ENCODE measurements around the gene XCL2.
"Not testable (repeated sequence)": the region's sequence is repeated elsewhere in the genome, so short reads cannot be mapped to it uniquely, and the experiment has no call there.

The XCL2 gene

GRCh38 chr1:168554603-168555483 is 11.0 kb upstream of the XCL2 start:
- TF ChIP-seq SPI1 (IDR thresholded peaks at IDR 0.05; ENCODE audit: low read depth, low read length) (no peak), PAX5 (IDR thresholded peaks at IDR 0.05; ENCODE audit: insufficient read depth, low read length, severe bottlenecking) (no peak), POU2F2 (IDR thresholded peaks at IDR 0.05; ENCODE audit: low read depth, low read length) (no peak), POLR2A (IDR thresholded peaks at IDR 0.05; ENCODE audit: low read depth, low read length) (no peak), TAF1 (IDR thresholded peaks at IDR 0.05; ENCODE audit: low read depth, low read length) (no peak), POLR2AphosphoS5 (IDR thresholded peaks at IDR 0.05; ENCODE audit: low read depth, low read length) (no peak)
- FAIRE-seq = peak; percentile 33
- no peak for DNase-seq (ENCODE audit: insufficient read length, low spot score)

- DNase-seq (ENCODE audit: insufficient read length, low spot score) = no peak
Measured at GRCh38 chr1:168553680-168554553, 10.1 kb upstream of the XCL2 start.

GRCh38 chr1:168552961-168553360 is 9.2 kb upstream of the XCL2 start:
- TF ChIP-seq POLR2AphosphoS5 (IDR thresholded peaks at IDR 0.05; ENCODE audit: low read depth, low read length) = no peak
- TF ChIP-seq POLR2A (IDR thresholded peaks at IDR 0.05; ENCODE audit: low read depth, low read length) = no peak
- TF ChIP-seq SPI1 (IDR thresholded peaks at IDR 0.05; ENCODE audit: low read depth, low read length) = no peak
- TF ChIP-seq TAF1 (IDR thresholded peaks at IDR 0.05; ENCODE audit: low read depth, low read length) = no peak
- no peak for TF ChIP-seq POU2F2 (IDR thresholded peaks at IDR 0.05; ENCODE audit: low read depth, low read length)
- TF ChIP-seq PAX5 (IDR thresholded peaks at IDR 0.05; ENCODE audit: insufficient read depth, low read length, severe bottlenecking) = no peak
- FAIRE-seq (no peak), DNase-seq (ENCODE audit: insufficient read length, low spot score) (no peak)

More at GRCh38 chr1:168553680-168554553, 10.1 kb upstream of the XCL2 start:
- peak; percentile 73 for FAIRE-seq
- TF ChIP-seq SPI1 (IDR thresholded peaks at IDR 0.05; ENCODE audit: low read depth, low read length) (peak; percentile 53; the same call in 1 of the 2 replicates), POU2F2 (IDR thresholded peaks at IDR 0.05; ENCODE audit: low read depth, low read length) (no peak)

GRCh38 chr1:168551688-168552087 is 7.9 kb upstream of the XCL2 start:
- DNase-seq (ENCODE audit: insufficient read length, low spot score) (no peak), FAIRE-seq (no peak)
- no peak for TF ChIP-seq POLR2A (IDR thresholded peaks at IDR 0.05; ENCODE audit: low read depth, low read length)
- no peak for TF ChIP-seq TAF1 (IDR thresholded peaks at IDR 0.05; ENCODE audit: low read depth, low read length)
- TF ChIP-seq POLR2AphosphoS5 (IDR thresholded peaks at IDR 0.05; ENCODE audit: low read depth, low read length) = no peak
- TF ChIP-seq SPI1 (IDR thresholded peaks at IDR 0.05; ENCODE audit: low read depth, low read length) = no peak
- TF ChIP-seq PAX5 (IDR thresholded peaks at IDR 0.05; ENCODE audit: insufficient read depth, low read length, severe bottlenecking) = no peak
- TF ChIP-seq POU2F2 (IDR thresholded peaks at IDR 0.05; ENCODE audit: low read depth, low read length) = no peak

- no peak for FAIRE-seq
- DNase-seq (ENCODE audit: insufficient read length, low spot score) = no peak
- TF ChIP-seq SPI1 (IDR thresholded peaks at IDR 0.05; ENCODE audit: low read depth, low read length) = no peak
- no peak for TF ChIP-seq PAX5 (IDR thresholded peaks at IDR 0.05; ENCODE audit: insufficient read depth, low read length, severe bottlenecking)
- TF ChIP-seq POLR2AphosphoS5 (IDR thresholded peaks at IDR 0.05; ENCODE audit: low read depth, low read length) = no peak
- no peak for TF ChIP-seq POU2F2 (IDR thresholded peaks at IDR 0.05; ENCODE audit: low read depth, low read length)
- no peak for TF ChIP-seq TAF1 (IDR thresholded peaks at IDR 0.05; ENCODE audit: low read depth, low read length)
- no peak for TF ChIP-seq POLR2A (IDR thresholded peaks at IDR 0.05; ENCODE audit: low read depth, low read length)
Measured at GRCh38 chr1:168550971-168551370, 7.2 kb upstream of the XCL2 start.

GRCh38 chr1:168546553-168546895 is 2.7 kb upstream of the XCL2 start:
- DNase-seq (ENCODE audit: insufficient read length, low spot score); FAIRE-seq: not testable (repeated sequence)

- DNase-seq (ENCODE audit: insufficient read length, low spot score) = not testable (repeated sequence)
- peak; percentile 73 for FAIRE-seq
Measured at GRCh38 chr1:168545678-168546552, 2.1 kb upstream of the XCL2 start.

- FAIRE-seq; DNase-seq (ENCODE audit: insufficient read length, low spot score): not testable (repeated sequence)
Measured at GRCh38 chr1:168542978-168543377, 819 bp downstream of the XCL2 start.

- FAIRE-seq; DNase-seq (ENCODE audit: insufficient read length, low spot score): not testable (repeated sequence)
Measured at GRCh38 chr1:168540798-168541197, 3.0 kb downstream of the XCL2 start.

- DNase-seq (ENCODE audit: insufficient read length, low spot score) (no peak), FAIRE-seq (peak; percentile 43)
- no peak for TF ChIP-seq POU2F2 (IDR thresholded peaks at IDR 0.05; ENCODE audit: low read depth, low read length)
- TF ChIP-seq POLR2AphosphoS5 (IDR thresholded peaks at IDR 0.05; ENCODE audit: low read depth, low read length) = no peak
Measured at GRCh38 chr1:168535536-168535935, 8.3 kb downstream of the XCL2 start.
